GM21528 (cell line): ENCODE results near the gene ZPBP2.
A peak's percentile ranks its signal among the peaks of the same experiment; 100 is the strongest.
"Not testable (repeated sequence)": the region's sequence is repeated elsewhere in the genome, so short reads cannot be mapped to it uniquely, and the experiment has no call there.

Experiments
- ATAC-seq: cut with Tn5 transposase; IDR thresholded peaks from one replicate; pipeline ENCODE4 v1.9.1; 2021; ENCODE audit warnings: mild to moderate bottlenecking, moderate library complexity; ENCODE audit not compliant: unreplicated experiment, low FRiP score

The ZPBP2 gene

DNA sequence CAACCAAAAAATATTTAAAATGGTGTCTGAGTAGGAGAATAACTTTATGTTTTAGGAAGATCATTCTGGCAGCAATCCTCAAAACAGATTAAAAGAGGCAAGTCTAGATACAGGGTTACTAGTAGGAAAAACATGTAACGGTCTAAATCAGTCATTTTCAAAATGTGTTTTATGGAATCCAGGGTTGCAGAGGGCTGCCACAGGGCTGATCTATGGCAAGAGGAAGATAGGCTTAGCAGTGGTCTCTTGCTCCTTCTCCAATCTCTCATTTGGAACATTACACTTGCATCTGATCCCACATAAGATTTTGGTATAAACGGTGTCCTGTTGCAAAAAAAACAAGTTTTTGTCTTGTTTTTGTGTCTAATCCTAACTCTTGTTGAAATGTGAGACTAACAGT is 13.1 kb upstream of the ZPBP2 start:
- no peak for ATAC-seq

DNA sequence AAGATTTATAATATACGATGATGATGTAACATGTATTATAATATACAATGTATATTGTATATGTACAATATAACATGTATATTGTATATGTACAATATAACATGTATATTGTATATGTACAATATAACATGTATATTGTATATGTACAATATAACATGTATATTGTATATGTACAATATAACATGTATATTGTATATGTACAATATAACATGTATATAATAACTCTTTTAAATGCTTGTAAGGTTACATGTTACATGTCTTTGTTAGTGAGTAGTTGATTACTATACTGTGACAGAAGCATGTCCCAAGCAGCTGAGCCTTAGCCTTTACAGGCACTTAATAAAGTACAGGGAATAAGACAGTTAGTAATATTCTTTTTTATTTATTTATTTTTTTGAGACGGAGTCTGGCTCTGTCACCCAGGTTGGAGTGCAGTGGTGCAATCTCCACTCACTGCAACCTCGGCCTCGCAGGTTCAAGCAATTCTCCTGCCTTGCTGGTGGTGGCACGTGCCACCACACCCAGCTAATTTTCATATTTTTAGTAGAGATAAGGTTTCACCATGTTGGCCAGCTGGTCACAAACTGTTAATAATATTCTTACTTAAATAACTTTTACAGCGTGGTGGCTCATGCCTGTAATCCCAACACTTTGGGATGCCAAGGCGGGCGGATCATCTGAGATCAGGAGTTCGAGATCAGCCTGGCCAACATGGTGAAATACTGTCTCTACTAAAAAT is 11.9 kb upstream of the ZPBP2 start:
- not testable (repeated sequence) for ATAC-seq

DNA sequence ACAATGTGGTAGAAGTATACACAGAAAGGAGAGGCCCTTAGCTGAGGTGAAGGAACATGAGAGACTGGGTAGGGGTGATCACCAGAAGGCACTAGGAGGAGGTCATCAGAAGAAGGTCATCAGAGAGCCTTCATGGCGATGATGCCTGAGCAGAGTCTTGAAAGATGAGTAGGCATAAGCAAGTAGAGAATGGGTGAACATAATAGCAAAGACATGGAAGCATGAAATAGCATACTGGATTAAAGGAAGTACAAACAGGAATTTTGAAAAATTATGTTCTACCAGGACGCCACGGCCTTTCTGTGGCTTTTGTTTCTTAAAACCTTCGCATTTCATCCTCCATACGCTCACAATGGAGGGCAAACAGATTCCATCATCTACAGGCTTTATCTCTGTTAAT is 6.8 kb upstream of the ZPBP2 start:
- ATAC-seq = no peak

DNA sequence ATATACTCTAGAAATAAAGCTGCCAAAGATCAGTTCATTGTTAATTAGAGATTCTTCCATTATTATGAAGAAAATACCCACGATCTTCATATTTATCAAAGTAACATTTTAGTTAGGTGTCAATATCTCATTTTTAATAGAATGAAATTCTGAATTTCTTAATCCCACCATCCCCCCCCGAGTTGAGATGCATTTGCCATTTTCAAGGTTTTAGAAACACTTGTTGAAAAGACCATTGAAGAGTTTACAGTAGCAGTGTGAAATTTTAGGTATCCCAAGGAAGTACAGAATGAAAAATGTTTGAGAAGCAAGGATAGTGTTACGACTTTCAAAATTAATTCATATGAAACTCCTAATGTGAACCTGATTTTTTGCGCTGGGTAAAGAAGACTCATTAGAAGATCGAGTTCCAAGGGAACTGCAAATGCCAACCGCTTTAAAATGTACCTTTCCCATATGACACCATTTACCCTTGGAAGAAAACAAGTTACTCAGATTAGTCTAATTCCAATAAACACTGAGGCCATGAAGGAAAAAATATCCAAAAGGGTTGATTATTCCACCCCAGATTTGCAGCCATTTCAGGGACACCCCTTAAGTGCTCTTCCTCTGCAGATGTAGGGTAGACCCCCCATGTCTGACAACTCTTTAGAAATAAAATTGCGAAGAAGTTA is 4.6 kb upstream of the ZPBP2 start:
- no peak for ATAC-seq

DNA sequence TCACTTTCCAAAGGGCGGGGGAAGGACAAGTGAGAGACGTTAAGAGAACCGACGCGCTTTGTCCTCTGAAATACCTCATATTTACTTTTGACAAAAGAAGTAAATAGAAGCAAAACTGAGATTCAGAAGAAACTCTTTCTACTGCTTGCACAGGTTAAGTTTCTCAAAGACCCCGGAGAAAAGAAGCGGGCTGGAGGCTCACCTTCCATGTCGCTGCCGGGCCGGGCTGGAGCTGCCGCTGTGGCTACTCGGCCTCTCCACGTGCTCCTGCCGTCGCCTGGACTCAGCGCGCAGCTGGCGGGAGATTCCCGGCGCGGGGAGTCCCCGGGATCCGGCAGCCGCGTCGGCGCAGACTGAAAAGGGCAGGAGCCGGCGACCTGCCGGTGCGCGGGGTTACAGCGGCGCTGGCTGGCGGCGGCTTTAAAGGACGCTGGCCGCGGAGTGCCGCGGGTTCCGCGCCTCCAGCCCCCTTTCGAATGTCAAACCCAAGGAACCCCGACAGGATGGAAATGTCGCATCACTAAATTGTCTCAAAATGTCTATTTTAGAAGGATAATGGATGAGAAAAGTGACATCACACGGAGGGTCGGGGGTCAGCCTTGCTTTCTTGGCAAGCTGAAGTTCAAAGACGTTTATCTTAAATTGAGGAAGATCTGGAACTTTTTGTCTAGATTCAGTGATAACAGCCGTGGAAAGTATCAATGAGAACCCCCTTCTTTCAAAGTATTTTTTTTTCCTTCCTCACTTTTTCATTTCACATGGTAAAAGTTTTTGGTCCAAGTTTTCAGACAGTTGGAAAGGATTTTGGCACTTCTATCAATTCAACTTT is 3.9 kb upstream of the ZPBP2 start, which contains the start of gene IKZF3:
Gene IKZF3, minus strand, starts transcription at position 395 of the 829 bp plus-strand sequence. Its CDS starts 186 bp downstream, at position 209.
- peak; percentile 45 for ATAC-seq

DNA sequence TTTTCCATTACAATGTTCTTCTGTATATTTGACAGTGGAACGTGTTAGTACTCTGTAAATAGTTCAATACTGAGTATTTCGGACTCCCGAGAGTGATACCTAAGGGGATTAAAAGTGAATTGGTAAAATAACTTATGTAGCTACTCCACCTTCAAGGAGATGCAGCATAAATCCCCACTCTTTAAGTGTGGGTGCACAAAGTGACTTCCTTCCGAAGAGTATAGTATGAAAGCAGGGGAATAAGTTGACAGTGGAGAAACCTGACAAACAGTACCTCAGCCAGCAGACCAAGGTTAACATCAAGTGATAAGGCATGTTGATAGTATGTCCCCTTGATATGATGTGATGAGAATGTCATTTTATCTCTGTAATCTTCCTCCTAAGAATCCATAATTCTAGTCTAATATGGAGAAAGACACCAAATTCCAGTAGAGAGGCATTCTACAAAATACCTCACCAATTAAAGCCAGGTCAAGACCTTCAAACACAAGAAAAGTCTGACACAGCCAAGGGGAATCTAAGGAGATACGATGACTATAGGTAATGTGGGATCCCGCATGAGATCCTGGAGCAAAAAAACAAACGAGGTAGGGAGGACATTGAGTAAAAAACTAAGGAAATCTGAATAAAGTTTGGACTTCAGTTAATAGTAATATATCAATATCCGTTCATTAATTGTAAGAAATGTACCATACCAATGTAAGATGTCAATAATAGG is 1.8 kb upstream of the ZPBP2 start:
- no peak for ATAC-seq

DNA sequence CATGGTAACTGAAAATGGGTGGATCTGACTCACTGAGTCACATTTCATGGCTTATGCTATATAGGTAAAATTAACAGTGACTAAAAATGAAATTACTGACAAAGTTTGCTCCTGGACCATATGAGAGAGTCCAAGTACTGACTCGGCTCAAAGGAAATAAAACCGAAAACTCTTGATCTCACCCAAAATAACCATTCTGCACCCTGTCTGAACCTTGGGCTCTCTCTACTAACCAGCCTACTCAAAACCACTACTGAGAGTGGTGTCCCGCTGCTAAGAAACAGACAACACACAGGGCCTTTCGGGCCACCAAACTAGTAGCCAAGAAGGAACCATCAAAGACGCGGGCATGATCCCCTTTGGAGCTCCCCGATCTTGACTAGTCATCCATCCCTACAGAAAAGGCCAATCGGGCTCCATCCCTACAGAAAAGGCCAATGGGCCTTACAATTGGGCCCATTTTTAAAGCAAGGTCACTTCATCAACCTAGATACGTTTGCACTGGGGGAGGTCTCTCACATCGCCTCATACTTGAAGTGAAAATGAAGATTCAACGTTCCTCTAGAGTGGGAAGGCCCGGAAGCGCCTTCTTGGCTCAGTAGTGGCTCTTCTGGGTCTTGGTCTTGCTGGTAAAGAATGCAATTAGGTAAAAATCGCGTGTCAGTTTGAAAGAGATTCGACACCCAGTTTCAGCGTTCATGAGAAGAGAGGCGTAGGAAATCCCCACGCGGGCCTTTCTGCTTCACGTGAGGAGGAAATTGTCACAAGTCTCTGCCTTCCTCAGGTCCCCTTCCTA is 720 bp upstream of the ZPBP2 start:
- ATAC-seq = peak; percentile 50

DNA sequence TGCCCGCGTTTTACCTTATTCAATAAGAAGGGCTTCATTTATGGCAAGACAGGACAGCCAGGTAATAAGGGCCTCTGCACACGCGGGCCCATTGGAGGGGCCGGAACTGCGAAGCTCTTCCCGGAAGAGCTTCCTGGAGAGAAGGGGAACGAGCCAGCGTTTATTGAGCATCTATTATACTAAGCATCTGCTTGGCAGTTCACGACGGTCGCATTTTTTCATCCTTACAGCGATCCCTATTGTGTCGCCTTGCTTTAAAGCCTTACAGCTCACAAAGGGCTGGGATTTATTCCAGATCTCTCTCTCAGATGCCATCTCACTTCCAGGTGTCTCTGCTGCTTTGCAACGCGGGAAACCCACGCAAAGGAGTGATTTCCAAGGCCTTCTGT is 546 bp downstream of the ZPBP2 start:
- no peak for ATAC-seq

DNA sequence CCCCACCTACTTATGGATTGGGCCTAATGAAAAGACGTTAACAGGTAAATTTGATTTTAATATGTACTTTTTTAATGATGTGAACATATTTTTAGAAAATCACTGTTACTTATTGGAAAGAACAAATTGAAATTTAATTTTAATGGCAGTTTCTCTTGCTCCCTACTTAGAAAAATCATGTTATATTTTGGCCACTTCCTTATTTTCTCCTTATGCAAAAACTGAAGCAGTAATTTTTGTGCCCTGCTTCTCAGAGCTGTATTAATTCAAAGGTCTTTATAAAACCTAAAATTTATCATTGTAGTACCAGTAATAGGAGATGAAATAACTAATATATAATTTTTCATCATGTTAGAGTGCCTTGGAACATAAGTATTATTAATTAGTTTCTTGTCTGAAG is 2.8 kb downstream of the ZPBP2 start:
- no peak for ATAC-seq

DNA sequence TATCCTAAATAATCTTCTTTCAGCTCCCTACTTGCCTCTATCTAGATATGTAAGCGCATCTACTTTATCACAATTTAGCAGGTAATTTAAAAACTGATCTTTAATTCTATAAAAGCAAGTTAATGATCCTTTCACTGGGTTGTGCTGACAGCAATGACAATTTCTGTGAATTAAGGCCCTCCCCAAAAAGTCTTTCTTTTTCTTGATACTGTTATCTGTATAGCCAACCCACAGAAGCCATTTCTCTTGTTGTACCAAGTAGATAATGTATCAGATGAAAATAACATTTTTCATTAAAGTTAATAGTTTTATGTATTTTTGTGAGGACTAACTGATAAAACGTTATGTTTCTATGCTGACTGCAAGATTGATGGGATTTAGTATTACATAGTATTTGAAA is 3.8 kb downstream of the ZPBP2 start:
- ATAC-seq = no peak

DNA sequence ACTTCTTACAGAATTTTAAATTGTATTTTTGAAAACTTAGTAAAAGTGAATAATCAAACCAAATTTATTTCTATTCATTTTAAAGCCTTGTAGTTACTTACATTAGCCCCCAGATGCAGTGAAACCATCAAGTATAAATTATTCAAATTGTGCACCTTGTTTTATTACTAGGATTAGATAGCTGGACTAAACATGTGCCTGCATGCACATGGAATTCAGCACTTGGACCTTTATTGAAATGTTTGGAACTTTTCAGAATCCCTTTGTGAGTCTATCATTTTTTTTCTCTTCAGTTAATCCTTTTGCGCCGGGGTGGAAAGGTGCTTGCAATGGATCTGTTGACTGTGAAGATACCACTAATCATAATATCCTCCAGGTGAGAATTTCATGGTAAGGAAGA is 4.7 kb downstream of the ZPBP2 start:
- no peak for ATAC-seq

DNA sequence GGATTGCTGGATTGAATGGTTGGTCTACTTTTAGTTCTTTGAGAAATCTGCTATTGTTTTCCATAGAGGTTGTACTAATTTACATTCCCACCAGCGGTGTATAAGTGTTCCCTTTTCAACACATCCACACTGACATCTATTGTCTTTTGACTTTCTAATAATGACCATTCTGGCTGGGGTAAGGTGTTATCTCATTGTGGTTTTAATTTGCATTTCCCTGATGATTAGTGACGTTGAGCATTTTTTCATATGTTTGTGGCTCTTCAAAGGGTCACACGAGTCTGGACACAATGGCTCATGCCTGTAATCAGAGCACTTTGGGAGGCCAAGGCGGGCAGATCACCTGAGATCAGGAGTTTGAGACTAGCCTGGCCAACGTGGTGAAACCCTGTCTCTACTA is 18.1 kb downstream of the ZPBP2 start:
- ATAC-seq = not testable (repeated sequence)

DNA sequence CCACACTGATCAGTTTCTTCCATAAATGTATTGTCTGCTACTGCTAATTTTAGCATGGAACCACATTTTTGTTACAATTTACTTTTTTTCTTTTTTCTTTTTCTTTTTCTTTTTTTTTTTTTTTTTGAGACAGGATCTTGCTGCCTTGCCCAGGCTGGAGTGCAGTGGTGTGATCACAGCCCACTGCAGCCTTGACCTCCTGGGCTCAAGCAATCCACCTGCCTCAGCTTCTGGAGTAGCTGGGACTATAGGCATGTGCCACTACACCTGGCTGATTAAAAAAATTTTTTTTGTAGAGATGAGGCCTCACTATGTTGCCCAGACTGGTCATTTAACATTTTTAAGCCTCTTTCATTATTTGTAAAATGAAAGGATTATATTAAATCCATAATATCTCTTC is 19.1 kb downstream of the ZPBP2 start:
- no peak for ATAC-seq

DNA sequence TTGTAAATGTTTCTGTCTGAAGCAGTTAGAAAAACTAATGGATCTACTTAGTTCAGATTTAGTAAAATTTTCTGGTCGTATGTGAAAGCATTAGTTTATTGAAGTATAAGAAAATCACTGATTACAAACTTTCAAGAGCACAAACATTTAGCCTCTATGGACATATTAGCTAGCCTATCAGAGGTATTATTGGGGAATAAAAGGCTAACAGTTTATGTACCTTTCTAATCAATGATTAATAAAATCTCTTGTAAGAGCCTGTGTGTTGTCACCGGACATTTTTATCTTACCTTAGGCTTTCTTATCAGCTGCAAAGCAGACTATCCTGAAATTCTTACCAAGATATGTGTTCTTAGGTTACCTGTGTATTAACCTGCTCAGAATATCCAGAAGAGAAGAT is 21.2 kb downstream of the ZPBP2 start:
- ATAC-seq = no peak

DNA sequence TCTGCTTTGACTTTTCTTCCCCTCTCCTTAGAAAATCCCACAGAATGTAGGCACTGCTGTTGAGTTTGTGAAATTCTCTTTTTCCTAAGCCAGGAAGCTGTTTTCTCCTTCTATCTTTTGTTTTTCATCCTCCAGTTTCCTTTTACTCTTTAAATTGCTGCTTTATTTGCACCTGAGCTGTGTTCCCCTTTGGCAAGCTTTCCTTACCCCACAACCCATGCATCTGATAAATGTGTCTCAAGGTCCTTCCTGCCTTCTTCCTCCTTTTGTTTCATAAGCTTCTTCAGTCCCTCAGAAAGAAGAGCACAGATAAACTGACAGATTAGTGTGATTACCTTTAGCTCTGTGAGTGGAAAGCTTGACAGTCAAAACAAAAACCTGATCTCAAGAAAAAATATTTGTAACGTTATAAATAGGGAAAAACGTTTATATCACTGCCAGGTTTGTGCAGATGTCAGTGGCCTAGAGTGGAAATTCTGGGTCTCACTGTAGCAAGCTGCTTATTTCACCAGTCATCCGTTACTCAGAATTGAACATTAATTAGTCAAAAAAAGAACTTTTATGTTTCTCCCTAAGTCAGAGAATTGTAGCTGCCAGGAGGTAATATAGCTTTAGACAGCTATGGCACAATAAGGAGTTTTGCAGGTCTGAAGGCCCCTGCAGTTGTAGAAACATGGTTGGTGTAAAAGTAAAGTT is 26.8 kb downstream of the ZPBP2 start:
- ATAC-seq = no peak

DNA sequence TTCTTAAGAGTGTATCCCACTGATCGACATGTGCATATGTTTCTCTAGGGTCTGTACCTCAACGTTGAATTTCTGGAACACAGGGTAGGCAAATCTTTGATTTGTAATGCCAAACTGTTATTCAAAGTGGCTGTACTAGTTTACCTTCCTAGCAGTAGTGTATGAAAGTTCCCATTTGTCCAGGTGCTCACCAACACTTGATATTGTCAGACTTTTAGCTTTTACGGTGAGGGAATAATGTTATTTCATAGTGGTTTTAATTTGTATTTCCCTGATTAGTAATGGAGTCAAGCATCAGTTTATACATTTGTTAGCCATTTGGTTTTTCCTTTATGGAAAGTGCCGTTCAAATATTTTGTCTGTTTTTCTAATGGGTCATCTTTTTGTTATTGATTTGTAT is 30.1 kb downstream of the ZPBP2 start:
- ATAC-seq = no peak

DNA sequence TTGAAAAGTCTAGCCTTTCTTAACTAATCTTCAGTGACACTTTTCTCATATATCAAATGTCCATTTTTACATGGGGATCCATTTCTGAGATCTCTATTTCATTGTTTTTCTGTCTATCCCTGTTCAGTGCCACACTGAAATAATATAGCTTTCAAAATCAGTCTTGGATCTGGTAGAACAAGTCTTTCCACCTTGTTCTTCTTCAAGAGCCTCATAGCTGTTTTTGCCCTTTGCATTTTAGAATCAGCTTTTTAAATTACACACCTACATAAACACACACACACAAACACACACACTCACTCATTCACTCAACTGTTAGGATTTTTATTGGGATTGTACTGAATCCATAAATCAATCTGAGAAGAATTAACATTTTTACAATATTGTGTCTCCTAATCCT is 31.2 kb downstream of the ZPBP2 start:
- ATAC-seq = no peak

DNA sequence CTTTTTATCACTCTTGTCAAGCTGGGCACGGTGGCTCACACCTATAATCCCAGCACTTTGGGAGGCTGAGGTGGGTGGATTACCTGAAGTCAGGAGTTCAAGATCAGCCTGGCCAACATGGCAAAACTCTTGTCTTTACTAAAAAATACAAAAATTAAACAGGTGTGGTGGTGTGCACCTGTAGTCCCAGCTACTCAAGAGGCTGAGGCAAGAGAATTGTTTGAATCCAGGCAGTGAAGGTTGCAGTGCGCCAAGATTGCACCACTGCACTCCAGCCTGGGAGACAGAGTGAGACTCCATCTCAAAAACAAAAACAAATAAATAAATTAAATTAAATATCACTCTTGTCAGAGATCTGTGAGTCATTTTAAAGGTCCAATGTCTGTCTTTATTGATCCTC is 34.0 kb downstream of the ZPBP2 start:
- not testable (repeated sequence) for ATAC-seq

DNA sequence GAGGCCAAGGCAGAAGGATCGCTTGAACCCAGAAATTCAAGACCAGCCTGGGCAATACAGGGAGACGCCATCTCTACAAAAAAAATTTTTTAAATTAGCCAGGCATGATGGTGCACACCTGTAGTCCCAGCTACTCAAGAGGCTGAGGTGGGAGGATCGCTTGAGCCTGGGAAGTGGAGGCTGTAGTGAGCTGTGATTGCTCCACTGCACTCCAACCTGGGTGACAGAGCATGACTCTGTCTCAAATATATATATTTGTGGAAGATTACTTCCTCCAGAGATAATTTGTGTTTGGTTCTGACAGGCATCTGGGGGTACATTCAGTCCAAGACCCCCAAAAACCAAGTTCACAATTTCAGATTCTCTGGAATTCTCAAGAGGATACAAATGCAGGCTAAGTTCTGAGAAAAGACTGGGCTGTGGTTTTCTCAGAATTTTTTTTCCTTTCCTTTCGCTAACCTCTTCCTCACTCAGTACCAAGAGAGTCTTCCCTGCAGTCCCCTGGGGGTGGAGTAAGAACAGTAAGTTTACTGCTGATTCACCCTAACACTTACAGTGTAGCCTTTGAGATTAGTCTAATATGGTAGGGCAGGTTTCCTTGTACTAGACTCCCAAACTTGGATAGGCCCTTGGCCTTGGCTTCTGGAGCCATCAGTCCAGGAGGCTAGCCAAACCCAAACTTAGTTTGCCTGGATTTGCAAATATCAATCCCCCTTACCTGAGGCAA is 35.3 kb downstream of the ZPBP2 start:
- no peak for ATAC-seq
